HEK293T (cell line): ENCODE measurements around the gene DMBX1.

ENCODE experiments used
- CTCF ChIA-PET: fragments of 350-600 bp; formaldehyde crosslinking; extraction: SDS; loops from one replicate; lab custom pipeline; 2021; ENCODE audit warnings: antibody characterized with exemption, inconsistent platforms; lab: Yijun Ruan, JAX
- POLR2A ChIA-PET: fragments of 350-600 bp; formaldehyde crosslinking; extraction: SDS; loops from one replicate; lab custom pipeline; 2020; ENCODE audit warnings: antibody characterized with exemption, inconsistent platforms; lab: Yijun Ruan, JAX
- DNase-seq: peaks from one replicate; pipeline ENCODE4 v3.0.0; 2012; ENCODE audit warnings: mixed read lengths; ENCODE audit errors: extremely low spot score
- ARNT ChIP-seq: fragments of 450-650 bp; IDR thresholded peaks from 2 replicates; pipeline ENCODE4 v1.6.1; 2017; ENCODE audit warnings: mild to moderate bottlenecking
- BHLHE40 ChIP-seq: fragments of 450-650 bp; IDR thresholded peaks from 2 replicates; pipeline ENCODE4 v1.6.1; 2016; ENCODE audit warnings: mild to moderate bottlenecking, moderate library complexity, borderline replicate concordance
- CTBP1 ChIP-seq: fragments of 450-650 bp; IDR thresholded peaks from 2 replicates; pipeline ENCODE4 v1.6.1; 2016; ENCODE audit warnings: borderline replicate concordance
- ELF4 ChIP-seq: fragments of 450-650 bp; IDR thresholded peaks from 2 replicates; pipeline ENCODE4 v1.6.1; 2017; ENCODE audit warnings: antibody characterized with exemption
- FOXA1 ChIP-seq: fragments of 450-650 bp; IDR thresholded peaks from 2 replicates; pipeline ENCODE4 v1.6.1; 2016; ENCODE audit warnings: mild to moderate bottlenecking
- FOXK2 ChIP-seq: fragments of 450-650 bp; IDR thresholded peaks from 2 replicates; pipeline ENCODE4 v1.6.1; 2016; ENCODE audit warnings: mild to moderate bottlenecking
- FOXM1 ChIP-seq: fragments of 450-650 bp; IDR thresholded peaks from 2 replicates; pipeline ENCODE4 v1.6.1; 2017; ENCODE audit warnings: mild to moderate bottlenecking, borderline replicate concordance
- HDGF ChIP-seq: fragments of 450-650 bp; IDR thresholded peaks from 2 replicates; pipeline ENCODE4 v1.6.1; 2017; ENCODE audit warnings: antibody characterized with exemption, borderline replicate concordance
- L3MBTL2 ChIP-seq: fragments of 450-650 bp; conservative IDR thresholded peaks from 2 replicates; pipeline ENCODE4 v1.6.1; 2016; ENCODE audit warnings: mild to moderate bottlenecking
- LEF1 ChIP-seq: fragments of 450-650 bp; IDR thresholded peaks from 2 replicates; pipeline ENCODE4 v1.6.1; 2017; ENCODE audit warnings: mild to moderate bottlenecking, borderline replicate concordance
- NFRKB ChIP-seq: fragments of 450-650 bp; IDR thresholded peaks from 2 replicates; pipeline ENCODE4 v1.6.1; 2016; ENCODE audit warnings: mild to moderate bottlenecking, moderate library complexity
- PKNOX1 ChIP-seq: fragments of 450-650 bp; IDR thresholded peaks from 2 replicates; pipeline ENCODE4 v1.6.1; 2016
- SP1 ChIP-seq: fragments of 450-650 bp; IDR thresholded peaks from 2 replicates; pipeline ENCODE4 v1.6.1; 2017
- SUZ12 ChIP-seq: fragments of 450-650 bp; IDR thresholded peaks from 2 replicates; pipeline ENCODE4 v1.6.1; 2016; ENCODE audit warnings: mild to moderate bottlenecking
- TARDBP ChIP-seq: fragments of 450-650 bp; IDR thresholded peaks from 2 replicates; pipeline ENCODE4 v1.6.1; 2016
- ZNF384 ChIP-seq: fragments of 450-650 bp; IDR thresholded peaks from 2 replicates; pipeline ENCODE4 v1.6.1; 2016

Gene DMBX1

GRCh38 chr1:46451948-46452930, 37.4 kb upstream of the DMBX1 start:
- POLR2A ChIA-PET: no interaction called here
- CTCF ChIA-PET: no interaction called here
- TF ChIP-seq TARDBP (no peak), ZNF384 (no peak), FOXM1 (no peak)

GRCh38 chr1:46452931-46453325, 36.7 kb upstream of the DMBX1 start:
- no peak for DNase-seq
- ChIA-PET CTCF (no interaction called here), POLR2A (interaction anchor here (0.8 kb wide), 1 partner anchor 30 kb away, joined by 3 read pairs; no protein-coding TSS in a partner anchor)
- no peak for TF ChIP-seq PKNOX1
- TF ChIP-seq NFRKB: no peak
- TF ChIP-seq SUZ12: no peak
- TF ChIP-seq ZNF384: no peak
- TF ChIP-seq LEF1: no peak
- no peak for TF ChIP-seq BHLHE40
- TF ChIP-seq FOXA1: no peak
- no peak for TF ChIP-seq FOXK2
- TF ChIP-seq TARDBP: no peak

More at GRCh38 chr1:46451948-46452930, 37.4 kb upstream of the DMBX1 start:
- no peak for DNase-seq

- no peak for DNase-seq
- ChIA-PET POLR2A (interaction anchor here (0.8 kb wide), 1 partner anchor 29 kb away, joined by 3 read pairs; no protein-coding TSS in a partner anchor), CTCF (interaction anchor here (0.9 kb wide), 1 partner anchor 11 kb away, joined by 3 read pairs; no protein-coding TSS in a partner anchor)
- TF ChIP-seq FOXA1: no peak
- no peak for TF ChIP-seq FOXM1
- no peak for TF ChIP-seq NFRKB
- TF ChIP-seq PKNOX1: no peak
- no peak for TF ChIP-seq ZNF384
- TF ChIP-seq SP1: no peak
- TF ChIP-seq HDGF: no peak
- no peak for TF ChIP-seq ARNT
- no peak for TF ChIP-seq SUZ12
- TF ChIP-seq L3MBTL2: no peak
- no peak for TF ChIP-seq TARDBP
- TF ChIP-seq CTBP1: no peak
- TF ChIP-seq LEF1: no peak
- no peak for TF ChIP-seq ELF4
- no peak for TF ChIP-seq FOXK2
- TF ChIP-seq BHLHE40: no peak
Observed at GRCh38 chr1:46453449-46453848, 36.2 kb upstream of the DMBX1 start.

GRCh38 chr1:46455951-46456350, 33.7 kb upstream of the DMBX1 start:
- CTCF ChIA-PET: no interaction called here
- POLR2A ChIA-PET: no interaction called here
- no peak for TF ChIP-seq NFRKB
- no peak for TF ChIP-seq FOXM1
- TF ChIP-seq CTBP1: no peak
- no peak for TF ChIP-seq TARDBP
- TF ChIP-seq FOXK2: no peak
- TF ChIP-seq SUZ12: no peak

GRCh38 chr1:46456411-46456963, 33.1 kb upstream of the DMBX1 start:
- POLR2A ChIA-PET: no interaction called here
- TF ChIP-seq SP1 (no peak), ELF4 (no peak), ZNF384 (no peak), PKNOX1 (no peak), ARNT (no peak), HDGF (no peak), L3MBTL2 (no peak), FOXA1 (no peak), FOXK2 (no peak)
- CTCF ChIA-PET: no interaction called here
- no peak for DNase-seq

More at GRCh38 chr1:46455951-46456350, 33.7 kb upstream of the DMBX1 start:
- DNase-seq: no peak

- no peak for TF ChIP-seq NFRKB
- no peak for TF ChIP-seq PKNOX1
- no peak for TF ChIP-seq SUZ12
- no peak for TF ChIP-seq TARDBP
- TF ChIP-seq CTBP1: no peak
- TF ChIP-seq ZNF384: no peak
- TF ChIP-seq ARNT: no peak
- TF ChIP-seq ELF4: no peak
- TF ChIP-seq FOXM1: no peak
- no peak for TF ChIP-seq SP1
- no peak for TF ChIP-seq FOXA1
- no peak for TF ChIP-seq BHLHE40
- TF ChIP-seq L3MBTL2: no peak
- no peak for TF ChIP-seq FOXK2
- no peak for TF ChIP-seq HDGF
- no peak for TF ChIP-seq LEF1
- ChIA-PET POLR2A (no interaction called here), CTCF (interaction anchor here (2.8 kb wide), 1 partner anchor 10 kb away, joined by 13 read pairs; no protein-coding TSS in a partner anchor)
- no peak for DNase-seq
Observed at GRCh38 chr1:46457178-46457577, 32.5 kb upstream of the DMBX1 start.
